HEK293 (cell line): ENCODE measurements around the gene DGKZ.

Experiments used
- BCL11A ChIP-seq: fragments of 450-650 bp; formaldehyde crosslinking; IDR thresholded peaks from 2 replicates; pipeline ENCODE4 v1.5.1; 2016; ENCODE audit warnings: low read depth, missing biosample characterization, missing genetic modification characterization
- HIC1 ChIP-seq: fragments of 450-650 bp; formaldehyde crosslinking; IDR thresholded peaks from 2 replicates; pipeline ENCODE4 v1.5.1; 2016; ENCODE audit warnings: missing biosample characterization, missing genetic modification characterization
- HOXA7 ChIP-seq: sonication (generic); formaldehyde crosslinking; IDR thresholded peaks from 2 replicates; pipeline ENCODE4 v1.8.1; 2022; ENCODE audit warnings: missing genetic modification reagents, borderline replicate concordance
- KLF1 ChIP-seq: fragments of 450-650 bp; formaldehyde crosslinking; IDR thresholded peaks from 2 replicates; pipeline ENCODE4 v1.5.1; 2016; ENCODE audit warnings: missing biosample characterization, missing genetic modification characterization
- KLF16 ChIP-seq: fragments of 450-650 bp; formaldehyde crosslinking; IDR thresholded peaks from 2 replicates; pipeline ENCODE4 v1.5.1; 2017; ENCODE audit warnings: missing biosample characterization, missing genetic modification characterization
- PRDM10 ChIP-seq: fragments of 450-650 bp; formaldehyde crosslinking; IDR thresholded peaks from 2 replicates; pipeline ENCODE4 v1.5.1; 2016; ENCODE audit warnings: missing biosample characterization, missing genetic modification characterization
- SETDB1 ChIP-seq: IDR thresholded peaks from one replicate; pipeline ENCODE4 v1.6.1; 2017; ENCODE audit warnings: mild to moderate bottlenecking, low read length, moderate library complexity, mixed read lengths; ENCODE audit not compliant: insufficient read length
- SP7 ChIP-seq: fragments of 450-650 bp; formaldehyde crosslinking; IDR thresholded peaks from 2 replicates; pipeline ENCODE4 v1.5.1; 2016; ENCODE audit warnings: missing biosample characterization, missing genetic modification characterization
- ZBTB17 ChIP-seq: fragments of 450-650 bp; formaldehyde crosslinking; IDR thresholded peaks from 2 replicates; pipeline ENCODE4 v1.5.1; 2016; ENCODE audit warnings: missing biosample characterization, missing genetic modification characterization
- ZBTB20 ChIP-seq: fragments of 450-650 bp; formaldehyde crosslinking; IDR thresholded peaks from 2 replicates; pipeline ENCODE4 v1.5.1; 2016; ENCODE audit warnings: missing biosample characterization, missing genetic modification characterization
- ZBTB8A ChIP-seq: fragments of 450-650 bp; formaldehyde crosslinking; IDR thresholded peaks from 2 replicates; pipeline ENCODE4 v1.5.1; 2016; ENCODE audit warnings: missing biosample characterization, missing genetic modification characterization
- ZFP41 ChIP-seq: fragments of 450-650 bp; formaldehyde crosslinking; IDR thresholded peaks from 2 replicates; pipeline ENCODE4 v1.5.1; 2016; ENCODE audit warnings: missing biosample characterization, missing genetic modification characterization, borderline replicate concordance
- ZIC2 ChIP-seq: fragments of 450-650 bp; formaldehyde crosslinking; IDR thresholded peaks from 2 replicates; pipeline ENCODE4 v1.5.1; 2016; ENCODE audit warnings: missing biosample characterization, missing genetic modification characterization
- ZNF112 ChIP-seq: fragments of 450-650 bp; formaldehyde crosslinking; IDR thresholded peaks from 2 replicates; pipeline ENCODE4 v1.5.0; 2017; ENCODE audit warnings: missing biosample characterization, missing genetic modification characterization
- ZNF146 ChIP-seq: fragments of 450-650 bp; formaldehyde crosslinking; IDR thresholded peaks from 2 replicates; pipeline ENCODE4 v1.5.1; 2016; ENCODE audit warnings: missing biosample characterization, missing genetic modification characterization
- ZNF157 ChIP-seq: fragments of 450-650 bp; formaldehyde crosslinking; IDR thresholded peaks from 2 replicates; pipeline ENCODE4 v1.5.1; 2016; ENCODE audit warnings: missing biosample characterization, missing genetic modification characterization
- ZNF16 ChIP-seq: fragments of 450-650 bp; formaldehyde crosslinking; IDR thresholded peaks from 2 replicates; pipeline ENCODE4 v1.5.1; 2016; ENCODE audit warnings: low read depth, missing biosample characterization, missing genetic modification characterization
- ZNF175 ChIP-seq: fragments of 450-650 bp; formaldehyde crosslinking; IDR thresholded peaks from 2 replicates; pipeline ENCODE4 v1.5.1; 2016; ENCODE audit warnings: missing biosample characterization, missing genetic modification characterization
- ZNF23 ChIP-seq: fragments of 450-650 bp; formaldehyde crosslinking; IDR thresholded peaks from 2 replicates; pipeline ENCODE4 v1.5.1; 2016; ENCODE audit warnings: missing biosample characterization, missing genetic modification characterization, borderline replicate concordance
- ZNF248 ChIP-seq: fragments of 450-650 bp; formaldehyde crosslinking; IDR thresholded peaks from 2 replicates; pipeline ENCODE4 v1.5.1; 2017; ENCODE audit warnings: missing biosample characterization, missing genetic modification characterization
- ZNF292 ChIP-seq: fragments of 450-650 bp; formaldehyde crosslinking; IDR thresholded peaks from 2 replicates; pipeline ENCODE4 v1.5.1; 2016; ENCODE audit warnings: low read depth, missing biosample characterization, missing genetic modification characterization, borderline replicate concordance
- ZNF324 ChIP-seq: fragments of 450-650 bp; formaldehyde crosslinking; IDR thresholded peaks from 2 replicates; pipeline ENCODE4 v1.5.1; 2016; ENCODE audit warnings: missing biosample characterization, missing genetic modification characterization
- ZNF416 ChIP-seq: fragments of 450-650 bp; formaldehyde crosslinking; IDR thresholded peaks from 2 replicates; pipeline ENCODE4 v1.5.1; 2016; ENCODE audit warnings: missing biosample characterization, missing genetic modification characterization
- ZNF423 ChIP-seq: fragments of 450-650 bp; formaldehyde crosslinking; IDR thresholded peaks from 2 replicates; pipeline ENCODE4 v1.5.1; 2016; ENCODE audit warnings: missing biosample characterization, missing genetic modification characterization
- ZNF426 ChIP-seq: fragments of 450-650 bp; formaldehyde crosslinking; IDR thresholded peaks from 2 replicates; pipeline ENCODE4 v1.5.1; 2017; ENCODE audit warnings: missing biosample characterization, missing genetic modification characterization, mild to moderate bottlenecking, inconsistent platforms, moderate library complexity
- ZNF473 ChIP-seq: fragments of 450-650 bp; formaldehyde crosslinking; IDR thresholded peaks from 2 replicates; pipeline ENCODE4 v1.5.1; 2017; ENCODE audit warnings: missing biosample characterization, missing genetic modification characterization
- ZNF48 ChIP-seq: fragments of 450-650 bp; formaldehyde crosslinking; IDR thresholded peaks from 2 replicates; pipeline ENCODE4 v1.5.1; 2016; ENCODE audit warnings: missing biosample characterization, missing genetic modification characterization
- ZNF488 ChIP-seq: fragments of 450-650 bp; formaldehyde crosslinking; IDR thresholded peaks from 2 replicates; pipeline ENCODE4 v1.5.1; 2016; ENCODE audit warnings: missing biosample characterization, missing genetic modification characterization
- ZNF529 ChIP-seq: fragments of 450-650 bp; formaldehyde crosslinking; IDR thresholded peaks from 2 replicates; pipeline ENCODE4 v1.5.1; 2017; ENCODE audit warnings: missing genetic modification characterization, missing biosample characterization; ENCODE audit not compliant: insufficient replicate concordance
- ZNF561 ChIP-seq: fragments of 450-650 bp; IDR thresholded peaks from 2 replicates; pipeline ENCODE4 v1.5.1; 2018; ENCODE audit warnings: missing biosample characterization, missing genetic modification characterization, borderline replicate concordance
- ZNF585B ChIP-seq: fragments of 450-650 bp; formaldehyde crosslinking; IDR thresholded peaks from 2 replicates; pipeline ENCODE4 v1.5.1; 2016; ENCODE audit warnings: missing biosample characterization, missing genetic modification characterization
- ZNF843 ChIP-seq: fragments of 450-650 bp; formaldehyde crosslinking; IDR thresholded peaks from 2 replicates; pipeline ENCODE4 v1.5.1; 2016; ENCODE audit warnings: missing biosample characterization, missing genetic modification characterization
- ZXDB ChIP-seq: fragments of 450-650 bp; formaldehyde crosslinking; IDR thresholded peaks from 2 replicates; pipeline ENCODE4 v1.5.1; 2016; ENCODE audit warnings: missing biosample characterization, missing genetic modification characterization

Gene DGKZ

GRCh38 chr11:46389450-46390330 lies 42.4 kb downstream of the DGKZ start (continued):
- TF ChIP-seq PRDM10 (tag by site-specific recombination): no peak
- peak; percentile 58; the same call in 1 of the 2 replicates for TF ChIP-seq ZNF423 (tag by site-specific recombination)
- TF ChIP-seq ZNF488: no peak
- TF ChIP-seq ZNF473 (tag by site-specific recombination): no peak
- TF ChIP-seq ZNF529 (tag by site-specific recombination): no peak
- no peak for TF ChIP-seq ZNF23 (tag by site-specific recombination)
- TF ChIP-seq ZBTB8A: peak; percentile 67
- TF ChIP-seq ZNF157 (tag by site-specific recombination): no peak
- TF ChIP-seq ZNF416 (tag by site-specific recombination): no peak
- no peak; the same call in 1 of the 2 replicates for TF ChIP-seq ZNF843 (tag by site-specific recombination)
- peak; percentile 60; the same call in 1 of the 2 replicates for TF ChIP-seq ZBTB20 (tag by site-specific recombination)
- TF ChIP-seq ZNF585B (tag by site-specific recombination): no peak
- TF ChIP-seq ZNF292: no peak
- TF ChIP-seq SP7: 0 out of 2 replicates have a peak, but pooled peaks have one; percentile 39
- no peak for TF ChIP-seq ZNF48 (tag by site-specific recombination)
- TF ChIP-seq SETDB1: no peak
- TF ChIP-seq ZNF112 (tag by site-specific recombination): no peak
- peak; percentile 80 for TF ChIP-seq HIC1 (tag by site-specific recombination)
- no peak for TF ChIP-seq ZNF16 (tag by site-specific recombination)
- peak; percentile 80 for TF ChIP-seq ZBTB17 (tag by site-specific recombination)
- no peak; the same call in none of the 2 replicates for TF ChIP-seq KLF16 (tag by site-specific recombination)
- no peak for TF ChIP-seq HOXA7 (CRISPR knock-in tag)
- 0 out of 2 replicates have a peak, but pooled peaks have one; percentile 34 for TF ChIP-seq ZXDB
- TF ChIP-seq ZNF426 (tag by site-specific recombination): no peak
- no peak for TF ChIP-seq ZFP41 (tag by site-specific recombination)
- TF ChIP-seq KLF1: peak; percentile 42; the same call in 1 of the 2 replicates
- peak; percentile 60 for TF ChIP-seq BCL11A (tag by site-specific recombination)
- no peak for TF ChIP-seq ZNF146
- peak; percentile 53; the same call in 1 of the 2 replicates for TF ChIP-seq ZNF561
- peak; percentile 71 for TF ChIP-seq ZIC2 (tag by site-specific recombination)
- no peak for TF ChIP-seq ZNF324 (tag by site-specific recombination)
- no peak for TF ChIP-seq ZNF248
- TF ChIP-seq ZNF175 (tag by site-specific recombination): no peak
